ENCODE measurements around the gene NAA80. TPM values are rescaled to one million over a fixed set of nuclear protein-coding genes. Genes with fewer than 3 reads are reported as not detected.
A peak's percentile ranks its signal among the peaks of the same experiment; 100 is the strongest.

Gene NAA80
- total and polyA plus RNA-seq, 10 of the 15 experiments (the other 5 are each of a cell fraction or from before 2014, with no cell fraction given) = 0.48 to 12.7 (median 6.7) TPM

GRCh38 chr3:50324351-50325112 is 25.3 kb upstream of the NAA80 start (continued):
- 0 out of 2 replicates have a peak, but pooled peaks have one; percentile 26 for TF ChIP-seq NR2F1 (conservative IDR thresholded peaks at IDR 0.05)
- TF ChIP-seq KLF5 (IDR thresholded peaks at IDR 0.05; ENCODE audit: partially characterized antibody) = no peak
- no peak for TF ChIP-seq SUZ12 (IDR thresholded peaks at IDR 0.05; ENCODE audit: unreplicated experiment)
- no peak for TF ChIP-seq SREBF1 (IDR thresholded peaks at IDR 0.05; ENCODE audit: low read length)
- no peak for TF ChIP-seq TAF1 (IDR thresholded peaks at IDR 0.05; ENCODE audit: borderline replicate concordance, low read depth, low read length)
- TF ChIP-seq RBBP5 (conservative IDR thresholded peaks at IDR 0.05) = no peak
- TF ChIP-seq CBX5 (IDR thresholded peaks at IDR 0.05; ENCODE audit: low read depth) = no peak
- TF ChIP-seq NBN (IDR thresholded peaks at IDR 0.05) = no peak
- no peak for TF ChIP-seq USF1 (IDR thresholded peaks at IDR 0.05; ENCODE audit: borderline replicate concordance, extremely low read length, insufficient read depth, low read depth, low read length)
- TF ChIP-seq SKIL (IDR thresholded peaks at IDR 0.05; ENCODE audit: low read depth, poor library complexity, severe bottlenecking) = no peak
- TF ChIP-seq SMC3 (IDR thresholded peaks at IDR 0.05; ENCODE audit: borderline replicate concordance, low read length) = peak; percentile 49
- no peak for TF ChIP-seq CEBPB (IDR thresholded peaks at IDR 0.05; ENCODE audit: borderline replicate concordance in 1 of 2, low read depth in 2 of 2, low read length in 2 of 2)
- no peak for TF ChIP-seq PAX8 (IDR thresholded peaks at IDR 0.05)
- no peak for TF ChIP-seq ZZZ3 (IDR thresholded peaks at IDR 0.05; ENCODE audit: control insufficient read depth, insufficient read length, low read depth)
- TF ChIP-seq ZNF384 (IDR thresholded peaks at IDR 0.05; ENCODE audit: borderline replicate concordance, low read depth, low read length) = no peak
- TF ChIP-seq USF2 (IDR thresholded peaks at IDR 0.05; ENCODE audit: borderline replicate concordance, low read depth, low read length) = no peak
- peak; percentile 66 for TF ChIP-seq RAD21 (IDR thresholded peaks at IDR 0.05; ENCODE audit: insufficient read depth, low read depth, low read length)
- TF ChIP-seq CTCF (IDR thresholded peaks at IDR 0.05 in 2 of 3, conservative IDR thresholded peaks at IDR 0.05 in 1 of 3; ENCODE audit: control insufficient read depth in 2 of 3, extremely low read depth in 1 of 3, insufficient read depth in 1 of 3, low read depth in 3 of 3, low read length in 3 of 3) = peak; percentile 77 to 83 (median 80)
- no peak for TF ChIP-seq SPI1 (IDR thresholded peaks at IDR 0.05; ENCODE audit: borderline replicate concordance, insufficient read depth, low read depth, low read length)
- no peak for TF ChIP-seq HDGF (IDR thresholded peaks at IDR 0.05)
- no peak for TF ChIP-seq MTA2 (IDR thresholded peaks at IDR 0.05; ENCODE audit: low read depth)
- no peak for TF ChIP-seq CREM (IDR thresholded peaks at IDR 0.05; ENCODE audit: low read depth)
- no peak for TF ChIP-seq RUNX3 (IDR thresholded peaks at IDR 0.05; ENCODE audit: low read length)

Data from GM12878 (cell line).